GM18499 (cell line): ENCODE measurements around the gene LDHAL6A.

Experiments used
- ATAC-seq: cut with Tn5 transposase; IDR thresholded peaks from one replicate; pipeline ENCODE4 v1.9.1; 2021; ENCODE audit warnings: moderate number of reproducible peaks; ENCODE audit not compliant: insufficient read depth, unreplicated experiment

The LDHAL6A gene

GRCh38 chr11:18485913-18486528, 30.4 kb downstream of the LDHAL6A start:
- ATAC-seq = no peak

- no peak for ATAC-seq
Observed at GRCh38 chr11:18490319-18490718, 34.7 kb downstream of the LDHAL6A start.

DNA sequence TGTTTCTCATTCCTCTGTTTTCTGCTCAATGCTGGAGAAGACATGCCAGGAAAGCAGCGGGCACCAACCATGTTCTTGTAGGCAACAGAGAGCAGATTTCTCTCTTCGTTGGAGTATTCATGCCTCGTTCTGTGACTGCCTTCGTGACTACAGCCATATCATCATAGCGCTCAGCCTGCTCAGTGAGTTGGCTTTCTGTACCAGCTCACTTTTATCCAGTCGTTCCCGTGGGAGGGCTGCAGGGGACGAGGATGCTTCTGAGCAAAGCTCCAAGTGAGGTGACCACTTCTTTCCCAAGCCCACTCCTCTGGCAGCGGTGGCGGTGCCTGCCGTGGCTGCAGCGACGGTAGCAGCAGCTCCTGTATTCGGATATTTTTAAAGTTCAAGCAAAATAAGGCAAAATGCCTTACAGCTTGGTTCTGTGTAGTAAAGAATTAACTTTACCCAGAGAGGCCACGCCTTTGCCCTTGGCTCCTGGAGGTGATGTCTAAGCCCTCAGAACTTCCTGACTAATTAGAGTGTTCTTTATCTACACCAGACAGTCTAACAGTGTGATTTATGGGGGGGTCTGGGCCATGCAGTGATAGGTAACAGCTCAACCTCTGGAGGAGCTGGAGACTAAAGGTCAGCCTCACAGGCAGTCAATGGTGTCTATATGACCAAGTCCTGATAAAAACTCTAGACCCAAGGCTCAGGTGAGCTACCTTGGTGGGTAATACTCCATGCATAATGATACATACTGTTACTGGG, 35.3 kb downstream of the LDHAL6A start:
- ATAC-seq = no peak

- ATAC-seq = no peak
Observed at GRCh38 chr11:18491924-18492323, 36.3 kb downstream of the LDHAL6A start.

- no peak for ATAC-seq
Observed at GRCh38 chr11:18492888-18493287, 37.2 kb downstream of the LDHAL6A start.

- no peak for ATAC-seq
Observed at GRCh38 chr11:18493310-18493709, 37.7 kb downstream of the LDHAL6A start.

GRCh38 chr11:18495271-18495670, 39.6 kb downstream of the LDHAL6A start:
- no peak for ATAC-seq

DNA sequence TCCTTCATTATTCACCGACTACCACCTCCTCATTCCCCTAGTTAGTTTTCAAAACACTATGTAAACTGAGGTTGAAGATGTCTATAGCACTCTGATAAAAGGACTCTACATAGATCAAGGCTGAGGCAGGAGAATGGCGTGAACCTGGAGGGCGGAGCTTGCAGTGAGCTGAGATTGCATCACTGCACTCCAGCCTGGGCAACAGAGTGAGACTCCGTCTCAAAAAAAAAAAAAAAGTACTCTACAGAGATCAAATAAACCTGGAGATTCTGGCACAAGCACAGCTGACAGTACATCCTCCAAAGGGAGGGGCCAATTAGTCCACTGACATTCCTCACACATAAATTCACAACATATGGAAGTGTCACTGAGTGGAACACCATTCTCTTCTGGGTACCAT, 40.0 kb downstream of the LDHAL6A start:
- ATAC-seq = no peak

GRCh38 chr11:18498039-18498438, 42.4 kb downstream of the LDHAL6A start:
- ATAC-seq = no peak

DNA sequence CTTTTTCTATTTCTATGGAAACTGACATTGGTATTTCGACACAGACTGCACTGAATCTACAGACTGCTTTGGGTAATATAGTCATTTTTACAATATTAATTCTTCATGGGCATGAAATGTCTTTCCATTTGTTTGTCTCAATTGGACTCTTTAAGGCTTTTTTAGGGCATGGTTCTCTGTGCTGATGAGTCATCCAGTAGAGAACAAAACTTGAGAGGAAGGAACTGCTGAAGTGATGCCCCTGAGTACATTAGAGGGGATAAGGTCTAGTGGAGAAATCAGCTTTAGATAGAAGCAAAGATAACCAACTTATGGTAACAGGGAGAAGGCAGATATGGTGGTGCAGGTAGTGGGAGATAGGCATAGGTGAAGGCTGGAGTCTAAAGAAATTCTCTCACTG, 46.0 kb downstream of the LDHAL6A start:
- ATAC-seq = no peak

- ATAC-seq = no peak
Observed at GRCh38 chr11:18502352-18502751, 46.7 kb downstream of the LDHAL6A start.

DNA sequence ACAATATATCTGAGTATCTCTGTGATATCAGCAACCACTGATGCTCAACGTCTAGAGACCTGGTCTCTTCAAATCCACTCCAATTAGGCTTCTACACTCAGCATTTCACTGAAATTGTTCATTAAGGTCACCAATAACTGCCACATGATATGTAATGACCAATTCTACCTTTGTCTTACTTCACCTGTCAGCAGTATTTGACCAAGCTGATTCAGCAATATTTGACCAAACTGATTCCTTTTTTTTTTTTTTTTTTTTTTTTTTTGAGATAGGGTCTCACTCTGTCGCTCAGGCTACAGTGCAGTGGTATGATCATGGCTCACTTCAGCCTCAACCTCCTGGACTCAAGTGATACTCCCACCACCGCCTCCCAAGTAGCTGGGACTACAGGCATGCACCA, 65.5 kb downstream of the LDHAL6A start:
- ATAC-seq = no peak

GRCh38 chr11:18522388-18522787, 66.7 kb downstream of the LDHAL6A start:
- ATAC-seq = no peak

DNA sequence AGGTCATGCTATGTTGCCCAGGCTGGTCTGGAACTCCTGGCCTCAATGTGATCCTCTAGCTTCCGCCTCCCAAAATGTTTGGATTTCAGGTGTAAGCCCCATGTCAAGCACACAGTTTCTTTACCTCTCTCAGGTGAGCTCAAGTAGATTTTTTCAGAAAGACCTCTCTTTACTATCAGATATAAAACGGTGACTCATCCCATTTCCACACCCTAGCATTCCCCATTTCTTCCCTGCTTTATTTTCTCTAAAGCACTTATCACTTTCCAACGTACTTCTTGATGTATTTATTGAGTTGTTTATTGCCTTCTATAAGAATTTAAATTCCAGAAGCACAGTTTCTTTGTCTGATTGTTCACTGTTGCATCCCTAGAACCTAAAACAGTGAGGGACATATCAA, 67.4 kb downstream of the LDHAL6A start:
- no peak for ATAC-seq

GRCh38 chr11:18524248-18524647, 68.6 kb downstream of the LDHAL6A start:
- ATAC-seq = no peak

DNA sequence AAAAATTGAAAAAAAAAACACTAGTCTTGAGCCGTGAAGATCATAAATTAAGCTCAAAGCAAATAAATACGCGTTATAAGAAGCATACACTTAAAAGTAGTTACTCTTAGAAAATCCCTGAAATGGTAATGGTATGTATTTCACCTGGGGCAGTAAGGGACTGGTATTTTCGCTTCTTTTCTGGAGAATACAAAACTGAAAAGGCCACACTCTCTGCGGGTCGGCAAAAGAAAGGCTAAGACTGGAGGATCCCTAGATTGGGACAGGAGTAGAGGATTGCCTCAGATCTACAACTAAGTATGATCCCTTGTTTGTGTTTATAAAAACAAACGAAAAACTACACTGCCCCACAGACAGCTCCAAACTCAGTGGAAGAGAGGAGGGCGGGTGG, 70.5 kb downstream of the LDHAL6A start:
- ATAC-seq = no peak

DNA sequence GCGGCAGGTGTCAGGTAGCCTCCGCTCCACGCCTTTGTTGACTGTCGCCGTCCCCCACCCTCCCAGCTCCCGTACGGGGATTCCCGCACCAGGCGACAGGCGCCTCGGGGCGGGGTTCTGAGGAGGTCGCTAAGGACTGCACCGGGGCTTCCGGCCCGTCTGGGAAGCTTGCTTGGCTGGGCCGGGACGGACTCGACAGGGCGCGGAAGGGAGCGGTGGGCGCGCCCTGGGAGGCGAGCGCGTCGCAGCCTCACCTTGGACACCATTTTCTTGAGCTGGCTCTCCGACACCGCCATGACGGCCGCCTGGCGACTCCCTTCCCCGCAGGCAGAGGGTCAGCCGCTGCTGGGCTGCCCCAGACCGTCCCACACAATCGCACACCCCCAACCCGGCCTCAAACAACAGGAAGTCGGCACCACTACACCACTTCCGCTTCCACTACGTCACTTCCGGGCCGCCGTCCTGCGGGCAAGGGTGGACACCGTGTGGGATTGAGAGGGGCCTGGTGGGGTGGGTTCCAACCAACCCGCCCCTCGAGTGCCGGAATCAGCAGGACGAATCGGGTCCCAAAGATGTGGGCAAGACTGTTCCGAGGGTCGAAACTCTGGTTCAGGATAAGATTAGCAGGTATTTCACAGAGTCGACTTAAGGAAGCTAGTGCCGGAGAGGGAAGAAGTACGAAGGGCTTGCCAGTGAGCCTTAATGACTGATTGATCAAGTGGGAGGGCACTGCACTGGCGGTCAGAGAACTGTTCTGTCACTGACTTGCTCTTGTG, 71.1 kb downstream of the LDHAL6A start, which contains the start of gene TSG101:
TSG101 (minus strand) TSS at position 422 of the 776 bp plus-strand sequence; CDS start at position 296, 126 bp downstream.
- ATAC-seq = peak; percentile 74

DNA sequence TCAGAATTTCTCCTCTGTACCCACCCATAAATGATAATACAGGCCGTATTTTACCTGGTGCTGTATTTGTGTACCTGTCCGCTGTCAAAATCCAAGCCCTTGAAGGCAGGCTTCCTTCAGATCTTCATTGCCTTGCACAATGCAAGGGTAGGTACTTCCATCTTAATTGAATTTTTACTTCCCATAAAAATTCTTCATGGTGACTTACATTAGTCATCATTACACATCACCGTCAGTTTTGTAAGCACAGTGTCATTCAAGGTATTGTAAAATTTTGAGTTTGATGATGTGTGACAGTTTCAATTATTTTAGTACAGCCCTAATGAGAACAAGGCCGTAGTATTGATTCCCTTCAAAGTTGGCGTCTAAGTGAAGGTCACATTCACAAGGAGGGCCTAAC, 71.9 kb downstream of the LDHAL6A start:
- no peak for ATAC-seq
